Loucy (cell line): ENCODE results near the gene ASB1.

Experiments used
- H2AFZ ChIP-seq: fragments of 200-600 bp; sonication (generic); 2 replicates; pipeline ENCODE4 v1.6.0; 2016; ENCODE audit warnings: antibody characterized with exemption, mild to moderate bottlenecking, low read length, moderate library complexity
- H3F3A ChIP-seq: fragments of 200-600 bp; 2 replicates; pipeline ENCODE4 v1.6.0; 2016; ENCODE audit warnings: antibody characterized with exemption, low read depth, mild to moderate bottlenecking
- H3K27me3 ChIP-seq: fragments of 200-600 bp; sonication (generic); 2 replicates; pipeline ENCODE4 v1.6.1; 2014; ENCODE audit warnings: low read length, mild to moderate bottlenecking; ENCODE audit not compliant: insufficient read depth, poor library complexity, severe bottlenecking
- H3K36me3 ChIP-seq: fragments of 200-600 bp; sonication (generic); 2 replicates; pipeline ENCODE4 v1.6.1; 2016; ENCODE audit warnings: low read length; ENCODE audit not compliant: insufficient read depth
- H3K4me1 ChIP-seq: fragments of 200-600 bp; sonication (generic); 2 replicates; pipeline ENCODE4 v1.5.1; 2014; ENCODE audit warnings: low read length, mild to moderate bottlenecking; ENCODE audit not compliant: insufficient read depth, poor library complexity, severe bottlenecking
- H3K4me2 ChIP-seq: fragments of 200-600 bp; sonication (generic); 2 replicates; pipeline ENCODE4 v1.6.0; 2014; ENCODE audit warnings: antibody characterized with exemption, low read length, low read depth, mild to moderate bottlenecking; ENCODE audit not compliant: poor library complexity, severe bottlenecking
- H3K4me3 ChIP-seq: fragments of 200-600 bp; sonication (generic); 2 replicates; pipeline ENCODE4 v1.5.1; 2014; ENCODE audit warnings: low read length, mild to moderate bottlenecking, mixed read lengths; ENCODE audit not compliant: poor library complexity, severe bottlenecking
- H3K79me2 ChIP-seq: fragments of 200-600 bp; sonication (generic); 2 replicates; pipeline ENCODE4 v1.6.1; 2014; ENCODE audit warnings: low read length; ENCODE audit not compliant: insufficient read depth
- H3K9ac ChIP-seq: fragments of 200-600 bp; sonication (generic); 2 replicates; pipeline ENCODE4 v1.6.0; 2014; ENCODE audit warnings: mild to moderate bottlenecking, low read depth, low read length, moderate library complexity; ENCODE audit not compliant: poor library complexity, severe bottlenecking
- H3K9me2 ChIP-seq: fragments of 200-600 bp; sonication (generic); replicated peaks from 2 replicates; pipeline ENCODE4 v1.6.1; 2016; ENCODE audit warnings: low read depth, low read length, mixed read lengths
- H3K9me3 ChIP-seq: fragments of 200-600 bp; sonication (generic); 2 replicates; pipeline ENCODE4 v1.6.1; 2014; ENCODE audit warnings: mild to moderate bottlenecking, antibody characterized with exemption, low read length, low read depth; ENCODE audit not compliant: insufficient read depth
- H4K20me1 ChIP-seq: fragments of 200-600 bp; sonication (generic); 2 replicates; pipeline ENCODE4 v1.6.0; 2014; ENCODE audit warnings: antibody characterized with exemption, low read length, mild to moderate bottlenecking; ENCODE audit not compliant: insufficient read depth, poor library complexity, severe bottlenecking
- CTCF ChIP-seq: fragments of 200-600 bp; sonication (generic); conservative IDR thresholded peaks from 2 replicates; pipeline ENCODE4 v1.5.1; 2014; ENCODE audit warnings: mild to moderate bottlenecking, antibody characterized with exemption, low read length
- EZH2phosphoT487 ChIP-seq: fragments of 200-600 bp; IDR thresholded peaks from 2 replicates; pipeline ENCODE4 v1.6.1; 2018; ENCODE audit warnings: antibody characterized with exemption, mild to moderate bottlenecking, moderate library complexity, borderline replicate concordance

Gene ASB1

GRCh38 chr2:238425505-238425978 is 1.2 kb upstream of the ASB1 start:
- no peaks in the 10 kb centered on the region for H3K9me2 ChIP-seq
- H3K9me3 ChIP-seq: 0 out of 2 replicates have a peak, but pooled peaks cover 5% of the 10 kb centered on the region
- peak overlapping the region; percentile 94 for H3K4me2 ChIP-seq
- no peaks in the 10 kb centered on the region for H3F3A ChIP-seq
- H3K4me1 ChIP-seq: peaks cover 30% of the 10 kb centered on the region
- no peaks in the 10 kb centered on the region for H3K36me3 ChIP-seq
- TF ChIP-seq EZH2phosphoT487 (no peak), CTCF (no peak; the same call in 1 of the 2 replicates)
- H4K20me1 ChIP-seq: peaks cover 5% of the 10 kb centered on the region
- peaks cover 4% of the 10 kb centered on the region for H3K27me3 ChIP-seq
- H3K79me2 ChIP-seq: peaks cover 35% of the 10 kb centered on the region
- no peak overlapping the region for H2AFZ ChIP-seq
- peak overlapping the region; percentile 92 for H3K4me3 ChIP-seq
- peak overlapping the region; percentile 93 for H3K9ac ChIP-seq

- Histone ChIP-seq H3F3A (no peaks in the 10 kb centered on the region), H3K9ac (peak overlapping the region; percentile 93), H2AFZ (peak overlapping the region; percentile 76), H3K27me3 (peaks cover 4% of the 10 kb centered on the region), H3K36me3 (no peaks in the 10 kb centered on the region), H3K79me2 (peaks cover 41% of the 10 kb centered on the region), H3K9me3 (peaks cover 9% of the 10 kb centered on the region; the same call in 1 of the 2 replicates), H3K4me2 (peak overlapping the region; percentile 94), H3K9me2 (no peaks in the 10 kb centered on the region), H4K20me1 (peaks cover 5% of the 10 kb centered on the region), H3K4me1 (peaks cover 30% of the 10 kb centered on the region), H3K4me3 (peak overlapping the region; percentile 92)
- TF ChIP-seq EZH2phosphoT487 (no peak), CTCF (peak; percentile 18; the same call in 1 of the 2 replicates)
Observed at GRCh38 chr2:238425979-238426567, 654 bp upstream of the ASB1 start.

DNA sequence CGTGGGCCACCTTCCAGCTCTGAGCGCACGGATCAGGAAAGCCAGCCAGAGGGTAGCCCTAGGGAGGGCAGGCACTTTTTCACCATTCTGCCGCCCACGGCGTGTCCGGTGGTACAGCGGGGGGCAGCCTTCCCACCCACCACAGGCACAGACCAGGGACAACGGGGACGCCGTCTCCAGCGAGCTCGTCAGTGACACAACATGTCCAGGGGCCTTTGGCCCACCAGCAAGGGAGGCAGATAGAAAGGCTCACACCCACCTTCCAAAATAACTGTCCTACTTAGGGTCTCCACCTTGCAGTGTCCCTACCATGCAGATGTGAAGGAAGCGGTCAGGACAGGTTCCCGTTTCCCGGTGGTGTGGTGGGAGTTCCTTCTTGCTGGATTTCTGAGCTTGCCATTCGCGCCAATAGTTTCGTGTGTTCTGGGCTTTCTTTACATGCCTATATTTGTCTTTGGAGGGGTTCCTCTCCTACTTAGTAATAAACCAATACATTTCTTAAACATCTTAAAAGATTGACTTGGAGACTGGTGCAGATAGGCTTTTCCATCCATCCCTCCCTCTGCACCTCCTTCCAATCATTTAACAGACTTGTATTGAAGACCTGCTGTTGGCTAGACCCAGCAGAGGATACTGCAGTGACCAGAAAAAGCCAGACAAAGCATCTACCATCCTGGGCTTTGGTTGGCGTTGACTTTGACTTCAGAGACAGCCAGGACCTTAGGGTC is 872 bp downstream of the ASB1 start:
- Histone ChIP-seq H3K4me1 (peaks cover 36% of the 10 kb centered on the region), H3K9me3 (peaks cover 9% of the 10 kb centered on the region; the same call in 1 of the 2 replicates), H3K9me2 (no peaks in the 10 kb centered on the region), H2AFZ (peak overlapping the region; percentile 73; the same call in 1 of the 2 replicates), H3K9ac (peak overlapping the region; percentile 93), H3K79me2 (peaks cover 55% of the 10 kb centered on the region), H3K27me3 (peaks cover 4% of the 10 kb centered on the region), H3K36me3 (no peaks in the 10 kb centered on the region), H3K4me2 (peak overlapping the region; percentile 87), H4K20me1 (peaks cover 5% of the 10 kb centered on the region), H3K4me3 (peak overlapping the region; percentile 92), H3F3A (no peaks in the 10 kb centered on the region)
- TF ChIP-seq EZH2phosphoT487 (no peak), CTCF (no peak)
